Natural killer cell (primary cell): ENCODE data around the gene GATA5. TPM values are rescaled to one million over a fixed set of nuclear protein-coding genes. Genes with fewer than 3 reads are reported as not detected.

Experiments
- ATAC-seq, 3 donors: fragments of 150-1000 bp in 2 of 3; fragments of 200-7000 bp in 1 of 3; cut with Tn5 transposase; 1 replicate in 1 of 3; 2 replicates in 2 of 3; pipeline ENCODE4 v1.10.0; 2021; ENCODE audit warnings: mild to moderate bottlenecking in 2 of 3, moderate library complexity in 2 of 3
- DNase-seq, 2 donors: peaks; one replicate each; pipeline versions ENCODE4 v3.0.0 to v3.0.0-alpha.2; 2013 to 2021; ENCODE audit warnings: mixed read lengths in 1 of 2
- H3K27ac ChIP-seq: one replicate; pipeline ENCODE4 v1.5.1; 2013; ENCODE audit warnings: mild to moderate bottlenecking, low read length
- H3K27me3 ChIP-seq: one replicate; pipeline ENCODE4 v1.6.1; 2013; ENCODE audit warnings: low read length; ENCODE audit not compliant: control insufficient read depth, insufficient read depth
- H3K36me3 ChIP-seq: one replicate; pipeline ENCODE4 v1.6.1; 2013; ENCODE audit warnings: low read length; ENCODE audit not compliant: control insufficient read depth, insufficient read depth
- H3K4me1 ChIP-seq: one replicate; pipeline ENCODE4 v1.6.1; 2013; ENCODE audit warnings: low read length; ENCODE audit not compliant: control insufficient read depth, insufficient read depth
- H3K4me3 ChIP-seq: one replicate; pipeline ENCODE4 v1.5.1; 2013; ENCODE audit warnings: low read length
- H3K9me3 ChIP-seq: one replicate; pipeline ENCODE4 v1.6.1; 2013; ENCODE audit warnings: low read length; ENCODE audit not compliant: control insufficient read depth, insufficient read depth
- H3K27ac Mint-ChIP-seq, 2 donors: one replicate each; pipeline ENCODE4 v1.8.0; 2022; ENCODE audit warnings: mild to moderate bottlenecking in 2 of 2, mixed read lengths in 2 of 2, moderate library complexity in 1 of 2
- H3K27me3 Mint-ChIP-seq, 2 donors: one replicate each; pipeline ENCODE4 v1.8.0; 2022; ENCODE audit warnings: low read depth in 2 of 2, mixed read lengths in 2 of 2
- H3K36me3 Mint-ChIP-seq: one replicate; pipeline ENCODE4 v1.8.0; 2022; ENCODE audit warnings: mixed read lengths
- H3K4me1 Mint-ChIP-seq, 2 donors: one replicate each; pipeline ENCODE4 v1.8.0; 2022; ENCODE audit warnings: mixed read lengths in 2 of 2
- H3K4me3 Mint-ChIP-seq: one replicate; pipeline ENCODE4 v1.8.0; 2022; ENCODE audit warnings: mild to moderate bottlenecking, moderate library complexity, mixed read lengths
- H3K9me3 Mint-ChIP-seq, 2 donors: one replicate each; pipeline ENCODE4 v1.8.0; 2022; ENCODE audit warnings: mixed read lengths in 2 of 2
- CTCF ChIP-seq: fragments of 200-600 bp; IDR thresholded peaks from one replicate; pipeline ENCODE4 v1.8.0; 2022; ENCODE audit warnings: antibody characterized with exemption
- WGBS: methylation state at CpG from one replicate; pipeline ENCODE4 v1.1.7; 2013; ENCODE audit warnings: missing lambda C conversion rate; ENCODE audit not compliant: insufficient coverage; 5-methylcytosine and 5-hydroxymethylcytosine counted together
- intact Hi-C: fragments of 100-400 bp; cut with micrococcal nuclease; formaldehyde crosslinking; loops from one replicate; pipeline ENCODE4 v1.14.2; 2022
- total RNA-seq, 4 donors: library from RNA; stranded (reverse); fragments of 120-200 nt in 1 of 4; gene quantifications; one replicate each; pipeline versions ENCODE4 v1.2.3 to v1.2.4, GENCODE V29; 2013 to 2022

The GATA5 gene
- total RNA-seq, 3 donors from 2014 or later (not counting 1 experiment from before 2014, with no cell fraction given), result not detected

GRCh38 chr20:62417981-62418708 is 57.6 kb downstream of the GATA5 start:
- Mint-ChIP-seq H3K4me3 (no peak overlapping the region), H3K9me3 (no peaks in the 10 kb centered on the region), H3K4me1 (no peaks in the 10 kb centered on the region), H3K27me3 (no peaks in the 10 kb centered on the region), H3K27ac (no peak overlapping the region), H3K36me3 (no peaks in the 10 kb centered on the region)
- DNase-seq (no peak), ATAC-seq (no peak)
- Histone ChIP-seq H3K4me3 (no peak overlapping the region), H3K27ac (no peak overlapping the region), H3K4me1 (no peaks in the 10 kb centered on the region), H3K9me3 (no peaks in the 10 kb centered on the region), H3K36me3 (no peaks in the 10 kb centered on the region), H3K27me3 (no peaks in the 10 kb centered on the region)
- 84% methylated on average over 25 of the region's 25 CpGs for WGBS
- intact Hi-C loops, result no loop called here
- no peak for TF ChIP-seq CTCF

GRCh38 chr20:62416651-62417637 is 58.9 kb downstream of the GATA5 start:
- Mint-ChIP-seq H3K27ac (no peak overlapping the region), H3K9me3 (no peaks in the 10 kb centered on the region), H3K36me3 (no peaks in the 10 kb centered on the region), H3K27me3 (no peaks in the 10 kb centered on the region), H3K4me3 (no peak overlapping the region), H3K4me1 (no peaks in the 10 kb centered on the region)
- intact Hi-C loops, result no loop called here
- no peaks in the 10 kb centered on the region for H3K36me3 ChIP-seq
- no peaks in the 10 kb centered on the region for H3K9me3 ChIP-seq
- ATAC-seq (no peak), DNase-seq (no peak)
- H3K27me3 ChIP-seq, result no peaks in the 10 kb centered on the region
- H3K4me1 ChIP-seq, result no peaks in the 10 kb centered on the region
- no peak for TF ChIP-seq CTCF
- WGBS, result 82% methylated on average over 39 of the region's 43 CpGs
- H3K4me3 ChIP-seq, result no peak overlapping the region
- H3K27ac ChIP-seq, result no peak overlapping the region

GRCh38 chr20:62415354-62416111 is 60.3 kb downstream of the GATA5 start:
- DNase-seq (no peak), ATAC-seq (no peak)
- Mint-ChIP-seq H3K27ac (no peak overlapping the region), H3K9me3 (no peaks in the 10 kb centered on the region), H3K36me3 (no peaks in the 10 kb centered on the region), H3K4me3 (no peak overlapping the region), H3K4me1 (no peaks in the 10 kb centered on the region), H3K27me3 (no peaks in the 10 kb centered on the region)
- Histone ChIP-seq H3K27ac (no peak overlapping the region), H3K36me3 (no peaks in the 10 kb centered on the region), H3K4me1 (peaks cover 1% of the 10 kb centered on the region), H3K9me3 (no peaks in the 10 kb centered on the region), H3K27me3 (no peaks in the 10 kb centered on the region), H3K4me3 (no peak overlapping the region)
- TF ChIP-seq CTCF, result no peak
- intact Hi-C loops, result no loop called here
- WGBS, result 83% methylated on average over 24 of the region's 24 CpGs
